HFFc6 (cell line): ENCODE results near the gene MAPK12. TPM values are rescaled to one million over a fixed set of nuclear protein-coding genes. Genes with fewer than 3 reads are reported as not detected.

Source experiments
- DNase-seq: peaks from one replicate; pipeline ENCODE4 v3.0.0-alpha.2; 2018
- H3K27ac Mint-ChIP-seq: 2 replicates; pipeline ENCODE4 v1.8.0; 2020; ENCODE audit warnings: mild to moderate bottlenecking, mixed read lengths
- H3K27me3 Mint-ChIP-seq: 2 replicates; pipeline ENCODE4 v1.8.0; 2021; ENCODE audit warnings: mild to moderate bottlenecking, moderate library complexity, mixed read lengths; ENCODE audit not compliant: insufficient read depth
- H3K36me3 Mint-ChIP-seq: 2 replicates; pipeline ENCODE4 v1.8.0; 2021; ENCODE audit warnings: low read depth, mixed read lengths
- H3K4me1 Mint-ChIP-seq: 2 replicates; pipeline ENCODE4 v1.8.0; 2020; ENCODE audit warnings: low read depth, mixed read lengths
- H3K4me3 Mint-ChIP-seq: 2 replicates; pipeline ENCODE4 v1.8.0; 2020; ENCODE audit warnings: mild to moderate bottlenecking, moderate library complexity, mixed read lengths
- H3K9me3 Mint-ChIP-seq: 2 replicates; pipeline ENCODE4 v1.8.0; 2020; ENCODE audit warnings: mild to moderate bottlenecking, mixed read lengths
- CTCF ChIP-seq: fragments of 200-600 bp; sonication (generic); IDR thresholded peaks from 2 replicates; pipeline ENCODE4 v1.5.0; 2021; ENCODE audit warnings: antibody characterized with exemption, mild to moderate bottlenecking
- total RNA-seq, 6 experiments: library from RNA; stranded (reverse); fragmentation: NEBNext Ultra II Directional; extraction: Animal tissue kit (Norgen Biotek cat#: 25700); gene quantifications; 2 replicates in 1 of 6; 3 replicates in 5 of 6; pipeline ENCODE4 v1.2.3, GENCODE V29; 2021

The MAPK12 gene
- total RNA-seq, 6 experiments from 2014 or later: 31.4 to 39.5 (median 34.1) TPM

GRCh38 chr22:50217543-50218152, 43.8 kb downstream of the MAPK12 start:
- Mint-ChIP-seq H3K4me1 (no peaks in the 10 kb centered on the region), H3K36me3 (peaks cover 21% of the 10 kb centered on the region; the same call in 1 of the 2 replicates), H3K27me3 (peaks cover 2% of the 10 kb centered on the region), H3K4me3 (no peak overlapping the region), H3K9me3 (no peaks in the 10 kb centered on the region), H3K27ac (no peak overlapping the region)
- no peak for TF ChIP-seq CTCF
- DNase-seq: no peak

- H3K9me3 Mint-ChIP-seq: no peaks in the 10 kb centered on the region
- H3K4me1 Mint-ChIP-seq: no peaks in the 10 kb centered on the region
- no peak for DNase-seq
- H3K27ac Mint-ChIP-seq: no peak overlapping the region
- TF ChIP-seq CTCF: no peak
- peaks cover 2% of the 10 kb centered on the region for H3K27me3 Mint-ChIP-seq
- no peak overlapping the region; the same call in 1 of the 2 replicates for H3K4me3 Mint-ChIP-seq
- peaks cover 27% of the 10 kb centered on the region; the same call in 1 of the 2 replicates for H3K36me3 Mint-ChIP-seq
These were observed 44.6 kb downstream of the MAPK12 start for GRCh38 chr22:50216684-50217520.

GRCh38 chr22:50216055-50216683, 45.3 kb downstream of the MAPK12 start:
- peaks cover 29% of the 10 kb centered on the region; the same call in 1 of the 2 replicates for H3K36me3 Mint-ChIP-seq
- no peak overlapping the region for H3K27ac Mint-ChIP-seq
- H3K9me3 Mint-ChIP-seq: no peaks in the 10 kb centered on the region
- no peak overlapping the region for H3K4me3 Mint-ChIP-seq
- no peaks in the 10 kb centered on the region for H3K4me1 Mint-ChIP-seq
- peaks cover 3% of the 10 kb centered on the region for H3K27me3 Mint-ChIP-seq
- no peak for DNase-seq
- TF ChIP-seq CTCF: no peak

GRCh38 chr22:50215297-50216054, 46.0 kb downstream of the MAPK12 start:
- H3K27me3 Mint-ChIP-seq: peaks cover 3% of the 10 kb centered on the region
- no peaks in the 10 kb centered on the region for H3K9me3 Mint-ChIP-seq
- H3K4me1 Mint-ChIP-seq: no peaks in the 10 kb centered on the region
- no peak for TF ChIP-seq CTCF
- no peak overlapping the region for H3K27ac Mint-ChIP-seq
- H3K36me3 Mint-ChIP-seq: peaks cover 32% of the 10 kb centered on the region; the same call in 1 of the 2 replicates
- H3K4me3 Mint-ChIP-seq: no peak overlapping the region
- DNase-seq: no peak

GRCh38 chr22:50213263-50213662, 48.2 kb downstream of the MAPK12 start:
- Mint-ChIP-seq H3K9me3 (no peaks in the 10 kb centered on the region), H3K4me1 (no peaks in the 10 kb centered on the region), H3K27ac (peak overlapping the region; percentile 19; the same call in 1 of the 2 replicates), H3K36me3 (peaks cover 37% of the 10 kb centered on the region), H3K4me3 (no peak overlapping the region), H3K27me3 (peaks cover 9% of the 10 kb centered on the region)
- no peak for TF ChIP-seq CTCF
- no peak for DNase-seq
